HEK293 (cell line): ENCODE measurements around the gene CLGN.

ENCODE experiments used
- FEZF1 ChIP-seq: fragments of 450-650 bp; formaldehyde crosslinking; IDR thresholded peaks from 2 replicates; pipeline ENCODE4 v1.5.1; 2016; ENCODE audit warnings: missing biosample characterization, missing genetic modification characterization
- GLI4 ChIP-seq: fragments of 450-650 bp; formaldehyde crosslinking; IDR thresholded peaks from 2 replicates; pipeline ENCODE4 v1.5.1; 2016; ENCODE audit warnings: missing biosample characterization, missing genetic modification characterization
- KLF10 ChIP-seq: fragments of 450-650 bp; IDR thresholded peaks from 2 replicates; pipeline ENCODE4 v1.5.1; 2018; ENCODE audit warnings: missing biosample characterization, mild to moderate bottlenecking, missing genetic modification characterization
- KLF16 ChIP-seq: fragments of 450-650 bp; formaldehyde crosslinking; IDR thresholded peaks from 2 replicates; pipeline ENCODE4 v1.5.1; 2017; ENCODE audit warnings: missing biosample characterization, missing genetic modification characterization
- KLF8 ChIP-seq: fragments of 450-650 bp; formaldehyde crosslinking; IDR thresholded peaks from 2 replicates; pipeline ENCODE4 v1.5.1; 2016; ENCODE audit warnings: missing biosample characterization, missing genetic modification characterization
- PRDM2 ChIP-seq: fragments of 450-650 bp; formaldehyde crosslinking; IDR thresholded peaks from 2 replicates; pipeline ENCODE4 v1.5.1; 2016; ENCODE audit warnings: missing biosample characterization, missing genetic modification characterization, borderline replicate concordance
- REST ChIP-seq: fragments of 450-650 bp; formaldehyde crosslinking; IDR thresholded peaks from 2 replicates; pipeline ENCODE4 v1.5.1; 2016; ENCODE audit warnings: missing biosample characterization, missing genetic modification characterization
- SALL2 ChIP-seq: fragments of 450-650 bp; formaldehyde crosslinking; IDR thresholded peaks from 2 replicates; pipeline ENCODE4 v1.5.0; 2017; ENCODE audit warnings: missing biosample characterization, mild to moderate bottlenecking, missing genetic modification characterization, borderline replicate concordance
- SP2 ChIP-seq: fragments of 450-650 bp; formaldehyde crosslinking; IDR thresholded peaks from 2 replicates; pipeline ENCODE4 v1.5.1; 2016; ENCODE audit warnings: missing biosample characterization, missing genetic modification characterization
- TCF7L2 ChIP-seq: IDR thresholded peaks from 2 replicates; pipeline ENCODE4 v1.6.1; 2011; ENCODE audit warnings: low read depth, mild to moderate bottlenecking, inconsistent platforms, low read length, moderate library complexity, borderline replicate concordance
- ZBTB8A ChIP-seq: fragments of 450-650 bp; formaldehyde crosslinking; IDR thresholded peaks from 2 replicates; pipeline ENCODE4 v1.5.1; 2016; ENCODE audit warnings: missing biosample characterization, missing genetic modification characterization
- ZNF10 ChIP-seq: fragments of 450-650 bp; formaldehyde crosslinking; IDR thresholded peaks from 2 replicates; pipeline ENCODE4 v1.5.1; 2017; ENCODE audit warnings: missing biosample characterization, missing genetic modification characterization
- ZNF133 ChIP-seq: fragments of 450-650 bp; formaldehyde crosslinking; IDR thresholded peaks from 2 replicates; pipeline ENCODE4 v1.5.1; 2016; ENCODE audit warnings: missing biosample characterization, missing genetic modification characterization
- ZNF16 ChIP-seq: fragments of 450-650 bp; formaldehyde crosslinking; IDR thresholded peaks from 2 replicates; pipeline ENCODE4 v1.5.1; 2016; ENCODE audit warnings: low read depth, missing biosample characterization, missing genetic modification characterization
- ZNF184 ChIP-seq: fragments of 450-650 bp; IDR thresholded peaks from 2 replicates; pipeline ENCODE4 v1.5.1; 2018; ENCODE audit warnings: missing biosample characterization, mild to moderate bottlenecking, missing genetic modification characterization
- ZNF19 ChIP-seq: fragments of 450-650 bp; formaldehyde crosslinking; IDR thresholded peaks from 2 replicates; pipeline ENCODE4; 2016; ENCODE audit warnings: missing biosample characterization, missing genetic modification characterization, low read depth
- ZNF239 ChIP-seq: fragments of 450-650 bp; formaldehyde crosslinking; IDR thresholded peaks from 2 replicates; pipeline ENCODE4 v1.5.1; 2016; ENCODE audit warnings: missing biosample characterization, missing genetic modification characterization
- ZNF24 ChIP-seq: fragments of 450-650 bp; formaldehyde crosslinking; IDR thresholded peaks from 2 replicates; pipeline ENCODE4 v1.5.1; 2016; ENCODE audit warnings: missing biosample characterization, missing genetic modification characterization
- ZNF341 ChIP-seq: fragments of 450-650 bp; formaldehyde crosslinking; IDR thresholded peaks from 2 replicates; pipeline ENCODE4; 2016; ENCODE audit warnings: low read depth, missing biosample characterization, missing genetic modification characterization
- ZNF366 ChIP-seq: fragments of 450-650 bp; formaldehyde crosslinking; conservative IDR thresholded peaks from 2 replicates; pipeline ENCODE4 v1.5.1; 2016; ENCODE audit warnings: missing biosample characterization, missing genetic modification characterization
- ZNF416 ChIP-seq: fragments of 450-650 bp; formaldehyde crosslinking; IDR thresholded peaks from 2 replicates; pipeline ENCODE4 v1.5.1; 2016; ENCODE audit warnings: missing biosample characterization, missing genetic modification characterization
- ZNF473 ChIP-seq: fragments of 450-650 bp; formaldehyde crosslinking; IDR thresholded peaks from 2 replicates; pipeline ENCODE4 v1.5.1; 2017; ENCODE audit warnings: missing biosample characterization, missing genetic modification characterization
- ZNF501 ChIP-seq: fragments of 450-650 bp; formaldehyde crosslinking; IDR thresholded peaks from 2 replicates; pipeline ENCODE4 v1.5.1; 2016; ENCODE audit warnings: missing biosample characterization, missing genetic modification characterization
- ZNF529 ChIP-seq: fragments of 450-650 bp; formaldehyde crosslinking; IDR thresholded peaks from 2 replicates; pipeline ENCODE4 v1.5.1; 2017; ENCODE audit warnings: missing genetic modification characterization, missing biosample characterization; ENCODE audit not compliant: insufficient replicate concordance
- ZNF530 ChIP-seq: fragments of 450-650 bp; formaldehyde crosslinking; IDR thresholded peaks from 2 replicates; pipeline ENCODE4 v1.5.1; 2016; ENCODE audit warnings: low read depth, missing biosample characterization, missing genetic modification characterization
- ZNF580 ChIP-seq: fragments of 450-650 bp; formaldehyde crosslinking; IDR thresholded peaks from 2 replicates; pipeline ENCODE4 v1.5.1; 2016; ENCODE audit warnings: missing biosample characterization, missing genetic modification characterization
- ZNF600 ChIP-seq: fragments of 450-650 bp; formaldehyde crosslinking; IDR thresholded peaks from 2 replicates; pipeline ENCODE4 v1.5.1; 2016; ENCODE audit warnings: missing biosample characterization, missing genetic modification characterization
- ZNF639 ChIP-seq: fragments of 450-650 bp; formaldehyde crosslinking; IDR thresholded peaks from 2 replicates; pipeline ENCODE4 v1.5.1; 2016; ENCODE audit warnings: missing biosample characterization, missing genetic modification characterization
- ZNF654 ChIP-seq: fragments of 450-650 bp; formaldehyde crosslinking; IDR thresholded peaks from 2 replicates; pipeline ENCODE4 v1.5.1; 2016; ENCODE audit warnings: low read depth, missing biosample characterization, missing genetic modification characterization
- ZNF670 ChIP-seq: fragments of 450-650 bp; formaldehyde crosslinking; IDR thresholded peaks from 2 replicates; pipeline ENCODE4 v1.5.1; 2016; ENCODE audit warnings: missing biosample characterization, missing genetic modification characterization, low read depth
- ZNF677 ChIP-seq: fragments of 450-650 bp; IDR thresholded peaks from 2 replicates; pipeline ENCODE4 v1.5.0; 2018; ENCODE audit warnings: missing biosample characterization, mild to moderate bottlenecking, missing genetic modification characterization, moderate library complexity

The CLGN gene

GRCh38 chr4:140427106-140427918 lies at the start of gene CLGN (continued):
- TF ChIP-seq ZNF677 (tag by site-specific recombination) = no peak
- no peak for TF ChIP-seq ZNF670 (tag by site-specific recombination)
- no peak for TF ChIP-seq ZNF473 (tag by site-specific recombination)
- no peak for TF ChIP-seq GLI4 (tag by site-specific recombination)
- TF ChIP-seq SP2 = peak; percentile 43
- no peak for TF ChIP-seq ZNF19 (tag by site-specific recombination)
- TF ChIP-seq KLF8 = no peak
- TF ChIP-seq ZNF366 (tag by site-specific recombination) = no peak
- no peak for TF ChIP-seq REST
- TF ChIP-seq ZBTB8A = peak; percentile 82
- TF ChIP-seq ZNF501 (tag by site-specific recombination) = peak; percentile 92
- TF ChIP-seq TCF7L2 = no peak
- no peak for TF ChIP-seq ZNF133 (tag by site-specific recombination)
- no peak for TF ChIP-seq ZNF341
- no peak for TF ChIP-seq ZNF16 (tag by site-specific recombination)
- no peak for TF ChIP-seq ZNF10
- TF ChIP-seq ZNF580 (tag by site-specific recombination) = no peak
- TF ChIP-seq ZNF654 (tag by site-specific recombination) = no peak
- TF ChIP-seq ZNF416 = no peak
- TF ChIP-seq FEZF1 (tag by site-specific recombination) = no peak
- TF ChIP-seq KLF16 (tag by site-specific recombination) = no peak; the same call in 1 of the 2 replicates
- no peak for TF ChIP-seq SALL2
- no peak for TF ChIP-seq ZNF24 (tag by site-specific recombination)
- TF ChIP-seq ZNF530 (tag by site-specific recombination) = no peak
- no peak for TF ChIP-seq PRDM2 (tag by site-specific recombination)
- no peak for TF ChIP-seq KLF10 (tag by site-specific recombination)
- TF ChIP-seq ZNF639 (tag by site-specific recombination) = no peak
- no peak for TF ChIP-seq ZNF529 (tag by site-specific recombination)
- TF ChIP-seq ZNF239 (tag by site-specific recombination) = no peak
- TF ChIP-seq ZNF600 (tag by site-specific recombination) = peak; percentile 42
- TF ChIP-seq ZNF184 = 0 out of 2 replicates have a peak, but pooled peaks have one; percentile 14
